Measurements from ENCODE around the gene TRIM58. TPM values are rescaled to one million over a fixed set of nuclear protein-coding genes. Genes with fewer than 3 reads are reported as not detected.

Gene TRIM58
- total RNA-seq, 4 donors from 2014 or later: 2.0 to 10.8 (median 7.0) TPM; not detected in 1

- Histone ChIP-seq H3K27ac (peak overlapping the region; percentile 53 to 89 (median 82)), H3K4me3 (peak overlapping the region; percentile 40 to 54 (median 51)), H3K27me3 (peaks cover 20% of the 10 kb centered on the region), H3K9me3 (no peaks in the 10 kb centered on the region), H3K4me1 (peaks cover 0 to 7% (median 3%) of the 10 kb centered on the region in 4 donors), H3K36me3 (no peaks in the 10 kb centered on the region)
- no peak for TF ChIP-seq POLR2AphosphoS5 (IDR thresholded peaks at IDR 0.05)
- TF ChIP-seq CTCF (IDR thresholded peaks at IDR 0.05): no peak
- no peak for TF ChIP-seq EP300 (IDR thresholded peaks at IDR 0.05; ENCODE audit: low read depth)
- TF ChIP-seq POLR2A (IDR thresholded peaks at IDR 0.05): no peak
- DNase-seq: no peak
- intact Hi-C loops (cut with DNase I; ENCODE audit: low total_unique reads) (no loop called here), in situ Hi-C loops (cut with MboI; ENCODE audit: low pct_ligation_motif_present in 1 of 4, low pct_unique_long_range_greater_than_20kb in 1 of 4, low sequenced_read_pairs in 3 of 4) (no loop called here)
- WGBS, 2 donors (ENCODE audit: low coverage in 1 of 2): 22 to 32% methylated on average over 13 to 15 of the region's 15 CpGs
Observed at GRCh38 chr1:247857985-247858619, 1.1 kb downstream of the TRIM58 start.

- 88 to 92% methylated on average over 2 to 4 of the region's 4 CpGs for WGBS, 2 donors (ENCODE audit: low coverage in 1 of 2)
- in situ Hi-C loops (cut with MboI; ENCODE audit: low pct_ligation_motif_present in 1 of 4, low pct_unique_long_range_greater_than_20kb in 1 of 4, low sequenced_read_pairs in 3 of 4): no loop called here
Observed at GRCh38 chr1:247862756-247863155, 5.8 kb downstream of the TRIM58 start.

GRCh38 chr1:247864644-247865043 is 7.7 kb downstream of the TRIM58 start:
- in situ Hi-C loops (cut with MboI; ENCODE audit: low pct_ligation_motif_present in 1 of 4, low pct_unique_long_range_greater_than_20kb in 1 of 4, low sequenced_read_pairs in 3 of 4) (no loop called here), intact Hi-C loops (cut with DNase I; ENCODE audit: low total_unique reads) (no loop called here)
- Histone ChIP-seq H3K36me3 (no peaks in the 10 kb centered on the region), H3K27me3 (no peaks in the 10 kb centered on the region), H3K4me3 (no peak overlapping the region), H3K4me1 (no peaks in the 10 kb centered on the region), H3K27ac (no peak overlapping the region), H3K9me3 (no peaks in the 10 kb centered on the region)
- WGBS, 2 donors (ENCODE audit: low coverage in 1 of 2): 90% methylated on average over 17 of the region's 17 CpGs; no CpG with 5 or more reads in 1 of the 2 donors
- TF ChIP-seq CTCF (IDR thresholded peaks at IDR 0.05) (no peak), EP300 (IDR thresholded peaks at IDR 0.05; ENCODE audit: low read depth) (no peak), POLR2AphosphoS5 (IDR thresholded peaks at IDR 0.05) (no peak), POLR2A (IDR thresholded peaks at IDR 0.05) (no peak)
- no peak for DNase-seq

More at GRCh38 chr1:247862756-247863155, 5.8 kb downstream of the TRIM58 start:
- no peak for TF ChIP-seq EP300 (IDR thresholded peaks at IDR 0.05; ENCODE audit: low read depth)
- H3K27me3 ChIP-seq: peaks cover 6% of the 10 kb centered on the region
- H3K27ac ChIP-seq: no peak overlapping the region
- H3K9me3 ChIP-seq: no peaks in the 10 kb centered on the region
- no peaks in the 10 kb centered on the region for H3K36me3 ChIP-seq
- intact Hi-C loops (cut with DNase I; ENCODE audit: low total_unique reads): no loop called here
- peaks cover 0 to under 1% (median 0%) of the 10 kb centered on the region in 4 donors for H3K4me1 ChIP-seq
- H3K4me3 ChIP-seq: no peak overlapping the region
- DNase-seq: no peak

- Histone ChIP-seq H3K4me1 (no peaks in the 10 kb centered on the region), H3K27ac (no peak overlapping the region), H3K36me3 (no peaks in the 10 kb centered on the region), H3K9me3 (no peaks in the 10 kb centered on the region), H3K27me3 (no peaks in the 10 kb centered on the region), H3K4me3 (no peak overlapping the region)
- intact Hi-C loops (cut with DNase I; ENCODE audit: low total_unique reads): no loop called here
- 83 to 100% methylated on average over 4 to 6 of the region's 6 CpGs for WGBS, 2 donors (ENCODE audit: low coverage in 1 of 2)
- in situ Hi-C loops (cut with MboI; ENCODE audit: low pct_ligation_motif_present in 1 of 4, low pct_unique_long_range_greater_than_20kb in 1 of 4, low sequenced_read_pairs in 3 of 4): no loop called here
- TF ChIP-seq CTCF (IDR thresholded peaks at IDR 0.05) (no peak), POLR2A (IDR thresholded peaks at IDR 0.05) (no peak), EP300 (IDR thresholded peaks at IDR 0.05; ENCODE audit: low read depth) (no peak), POLR2AphosphoS5 (IDR thresholded peaks at IDR 0.05) (no peak)
- DNase-seq: no peak
Observed at GRCh38 chr1:247865416-247865815, 8.4 kb downstream of the TRIM58 start.

- Histone ChIP-seq H3K9me3 (no peaks in the 10 kb centered on the region), H3K27me3 (no peaks in the 10 kb centered on the region), H3K36me3 (no peaks in the 10 kb centered on the region), H3K4me3 (no peak overlapping the region), H3K4me1 (no peaks in the 10 kb centered on the region), H3K27ac (no peak overlapping the region)
- TF ChIP-seq POLR2A (IDR thresholded peaks at IDR 0.05) (no peak), EP300 (IDR thresholded peaks at IDR 0.05; ENCODE audit: low read depth) (no peak), CTCF (IDR thresholded peaks at IDR 0.05) (no peak), POLR2AphosphoS5 (IDR thresholded peaks at IDR 0.05) (no peak)
- WGBS, 2 donors (ENCODE audit: low coverage in 1 of 2): 90 to 95% methylated on average over 4 to 9 of the region's 9 CpGs
- no peak for DNase-seq
- intact Hi-C loops (cut with DNase I; ENCODE audit: low total_unique reads): no loop called here
- in situ Hi-C loops (cut with MboI; ENCODE audit: low pct_ligation_motif_present in 1 of 4, low pct_unique_long_range_greater_than_20kb in 1 of 4, low sequenced_read_pairs in 3 of 4): no loop called here
Observed at GRCh38 chr1:247883346-247883745, 26.4 kb downstream of the TRIM58 start.
